MM.1S (cell line): Measurements from ENCODE around the gene NUP210L.

Experiments
- DNase-seq: peaks from one replicate; pipeline ENCODE4 v3.0.0-alpha.2; 2015
- H2AFZ ChIP-seq: fragments of 300-600 bp; sonication (generic); 2 replicates; pipeline ENCODE4 v1.6.0; 2016; ENCODE audit warnings: antibody characterized with exemption, low read length
- H3F3A ChIP-seq: fragments of 300-600 bp; sonication (generic); 2 replicates; pipeline ENCODE4 v1.6.1; 2016; ENCODE audit warnings: mild to moderate bottlenecking, antibody characterized with exemption, low read length, moderate library complexity, mixed read lengths; ENCODE audit not compliant: insufficient read depth
- H3K27ac ChIP-seq: fragments of 300-600 bp; sonication (generic); 2 replicates; pipeline ENCODE4 v1.5.1; 2016; ENCODE audit warnings: mild to moderate bottlenecking, low read length
- H3K27me3 ChIP-seq: fragments of 300-600 bp; sonication (generic); replicated peaks from 2 replicates; pipeline ENCODE4 v1.6.0; 2016; ENCODE audit warnings: low read length; ENCODE audit not compliant: insufficient read depth
- H3K36me3 ChIP-seq: fragments of 300-600 bp; sonication (generic); replicated peaks from 2 replicates; pipeline ENCODE4 v1.6.1; 2016; ENCODE audit warnings: mild to moderate bottlenecking, low read length, mixed read lengths; ENCODE audit not compliant: insufficient read depth
- H3K4me1 ChIP-seq: fragments of 300-600 bp; sonication (generic); 2 replicates; pipeline ENCODE4 v1.6.1; 2016; ENCODE audit warnings: low read length, mixed read lengths
- H3K4me2 ChIP-seq: fragments of 300-600 bp; sonication (generic); 2 replicates; pipeline ENCODE4 v1.6.0; 2016; ENCODE audit warnings: low read depth, low read length
- H3K4me3 ChIP-seq: fragments of 300-600 bp; sonication (generic); 2 replicates; pipeline ENCODE4 v1.5.1; 2016; ENCODE audit warnings: low read length, mixed read lengths
- H3K79me2 ChIP-seq: fragments of 300-600 bp; sonication (generic); 2 replicates; pipeline ENCODE4 v1.6.1; 2016; ENCODE audit warnings: mixed run types, low read length, mixed read lengths
- H3K9ac ChIP-seq: fragments of 300-600 bp; sonication (generic); 2 replicates; pipeline ENCODE4 v1.6.1; 2016; ENCODE audit warnings: low read length, mixed read lengths
- H3K9me2 ChIP-seq: fragments of 300-600 bp; sonication (generic); replicated peaks from 2 replicates; pipeline ENCODE4 v1.6.1; 2016; ENCODE audit warnings: mild to moderate bottlenecking, low read length, mixed read lengths; ENCODE audit not compliant: insufficient read depth
- H3K9me3 ChIP-seq: fragments of 300-600 bp; sonication (generic); replicated peaks from 2 replicates; pipeline ENCODE4 v1.6.1; 2016; ENCODE audit warnings: mild to moderate bottlenecking, low read length, mixed read lengths; ENCODE audit not compliant: insufficient read depth
- H4K20me1 ChIP-seq: fragments of 300-600 bp; sonication (generic); 2 replicates; pipeline ENCODE4 v1.6.1; 2016; ENCODE audit warnings: mild to moderate bottlenecking, low read length, moderate library complexity, mixed read lengths; ENCODE audit not compliant: insufficient read depth
- EZH2 ChIP-seq: fragments of 300-600 bp; sonication (generic); optimal IDR thresholded peaks from 2 replicates; pipeline ENCODE3; 2017; ENCODE audit warnings: low read depth, mild to moderate bottlenecking, antibody characterized with exemption, low read length, mixed read lengths
- EZH2phosphoT487 ChIP-seq: fragments of 300-600 bp; sonication (generic); IDR thresholded peaks from 2 replicates; pipeline ENCODE4 v1.6.1; 2018; ENCODE audit warnings: antibody characterized with exemption, low read length
- TF ChIP-seq, protein P1 (sequence below): fragments of 300-600 bp; sonication (generic); IDR thresholded peaks from 2 replicates; pipeline ENCODE4 v1.5.1; 2016; ENCODE audit warnings: antibody characterized with exemption, low read length, mixed read lengths

Gene NUP210L

DNA sequence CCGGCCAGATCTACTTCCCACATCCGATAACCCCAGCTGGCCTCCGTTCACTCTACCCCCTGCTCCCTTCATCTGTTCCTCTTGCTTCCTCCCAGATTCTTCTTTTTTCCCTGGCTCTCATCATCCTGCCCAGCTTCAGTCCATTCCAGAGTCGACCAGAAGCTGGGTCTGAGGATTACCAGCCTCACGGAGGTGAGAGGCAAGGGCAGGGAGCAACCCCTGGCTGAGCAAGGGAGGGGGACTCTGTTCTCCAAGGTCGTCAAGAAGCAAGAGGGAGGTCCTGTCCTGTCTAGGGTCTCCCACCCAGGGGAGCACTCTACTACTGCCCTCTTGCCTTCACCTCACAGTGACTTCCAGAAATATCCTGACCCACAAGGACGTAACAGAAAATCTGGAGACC lies 181.3 kb downstream of the NUP210L start:
- peaks cover 23% of the 10 kb centered on the region for H3K4me1 ChIP-seq
- no peak overlapping the region for H3K4me2 ChIP-seq
- H3K79me2 ChIP-seq, result peaks cover 23% of the 10 kb centered on the region
- TF ChIP-seq, protein P1, sequence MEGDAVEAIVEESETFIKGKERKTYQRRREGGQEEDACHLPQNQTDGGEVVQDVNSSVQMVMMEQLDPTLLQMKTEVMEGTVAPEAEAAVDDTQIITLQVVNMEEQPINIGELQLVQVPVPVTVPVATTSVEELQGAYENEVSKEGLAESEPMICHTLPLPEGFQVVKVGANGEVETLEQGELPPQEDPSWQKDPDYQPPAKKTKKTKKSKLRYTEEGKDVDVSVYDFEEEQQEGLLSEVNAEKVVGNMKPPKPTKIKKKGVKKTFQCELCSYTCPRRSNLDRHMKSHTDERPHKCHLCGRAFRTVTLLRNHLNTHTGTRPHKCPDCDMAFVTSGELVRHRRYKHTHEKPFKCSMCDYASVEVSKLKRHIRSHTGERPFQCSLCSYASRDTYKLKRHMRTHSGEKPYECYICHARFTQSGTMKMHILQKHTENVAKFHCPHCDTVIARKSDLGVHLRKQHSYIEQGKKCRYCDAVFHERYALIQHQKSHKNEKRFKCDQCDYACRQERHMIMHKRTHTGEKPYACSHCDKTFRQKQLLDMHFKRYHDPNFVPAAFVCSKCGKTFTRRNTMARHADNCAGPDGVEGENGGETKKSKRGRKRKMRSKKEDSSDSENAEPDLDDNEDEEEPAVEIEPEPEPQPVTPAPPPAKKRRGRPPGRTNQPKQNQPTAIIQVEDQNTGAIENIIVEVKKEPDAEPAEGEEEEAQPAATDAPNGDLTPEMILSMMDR, result no peak
- no peak for TF ChIP-seq EZH2phosphoT487
- no peak for TF ChIP-seq EZH2
- no peak overlapping the region for H3K4me3 ChIP-seq
- peaks cover 12% of the 10 kb centered on the region for H3K36me3 ChIP-seq
- peaks cover 11% of the 10 kb centered on the region for H3F3A ChIP-seq
- H3K27ac ChIP-seq, result no peak overlapping the region
- H3K9me3 ChIP-seq, result no peaks in the 10 kb centered on the region
- H3K9ac ChIP-seq, result no peak overlapping the region
- H3K9me2 ChIP-seq, result no peaks in the 10 kb centered on the region
- no peak overlapping the region for H2AFZ ChIP-seq
- H4K20me1 ChIP-seq, result no peaks in the 10 kb centered on the region
- no peak for DNase-seq
- no peaks in the 10 kb centered on the region for H3K27me3 ChIP-seq

DNA sequence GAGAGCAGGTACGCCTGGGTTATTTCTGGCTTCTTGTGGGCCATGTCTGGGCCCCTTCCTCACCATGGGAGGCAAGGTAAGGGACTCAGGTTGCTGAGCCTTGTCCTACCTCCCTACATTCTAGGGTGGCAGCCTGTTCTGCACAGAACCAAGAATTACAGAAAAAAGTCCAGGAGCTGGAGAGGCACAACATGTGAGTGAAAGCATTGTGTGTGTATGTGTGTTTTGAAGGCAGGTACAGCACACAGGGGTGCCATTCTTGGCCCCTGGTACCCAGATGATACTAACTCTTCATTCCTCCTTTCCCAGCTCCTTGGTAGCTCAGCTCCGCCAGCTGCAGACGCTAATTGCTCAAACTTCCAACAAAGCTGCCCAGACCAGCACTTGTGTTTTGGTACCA lies 181.8 kb downstream of the NUP210L start:
- Histone ChIP-seq H3K9me3 (no peaks in the 10 kb centered on the region), H3K4me2 (no peak overlapping the region), H3K9ac (no peak overlapping the region), H3K9me2 (no peaks in the 10 kb centered on the region), H3K36me3 (peaks cover 12% of the 10 kb centered on the region), H3K4me3 (no peak overlapping the region), H3K27ac (no peak overlapping the region), H2AFZ (no peak overlapping the region), H3K79me2 (peaks cover 28% of the 10 kb centered on the region), H3K27me3 (no peaks in the 10 kb centered on the region), H3K4me1 (peaks cover 23% of the 10 kb centered on the region), H3F3A (peaks cover 12% of the 10 kb centered on the region), H4K20me1 (no peaks in the 10 kb centered on the region)
- TF ChIP-seq EZH2 (no peak), EZH2phosphoT487 (no peak)
- TF ChIP-seq, protein P1, result no peak
- DNase-seq, result no peak

DNA sequence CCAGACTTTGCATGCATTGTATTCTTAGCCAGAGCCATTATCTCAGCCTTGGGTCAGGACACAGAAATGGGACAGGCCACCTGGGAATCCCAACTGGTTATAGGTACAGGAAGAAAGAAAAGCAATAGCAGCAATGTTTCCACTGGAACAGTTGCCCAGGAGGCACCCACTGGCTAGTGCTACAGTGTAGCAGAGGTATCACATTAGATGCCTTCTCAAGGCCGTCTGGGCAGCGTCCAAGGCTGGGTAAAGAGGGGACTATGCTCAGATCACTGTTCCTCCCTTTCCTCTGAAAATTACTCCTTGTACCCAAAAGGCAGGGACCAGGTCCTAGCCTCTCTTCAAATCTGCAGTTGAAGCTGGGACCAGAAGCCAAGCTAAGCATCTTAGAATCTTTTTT lies 184.5 kb downstream of the NUP210L start:
- peaks cover 32% of the 10 kb centered on the region for H3F3A ChIP-seq

More for the DNA sequence above, 184.5 kb downstream of the NUP210L start:
- Histone ChIP-seq H3K9me3 (no peaks in the 10 kb centered on the region), H3K27ac (no peak overlapping the region), H3K79me2 (peaks cover 21% of the 10 kb centered on the region), H3K36me3 (peaks cover 12% of the 10 kb centered on the region; the same call in 1 of the 2 replicates), H4K20me1 (no peaks in the 10 kb centered on the region), H3K4me3 (no peak overlapping the region), H2AFZ (no peak overlapping the region), H3K9ac (no peak overlapping the region), H3K4me2 (no peak overlapping the region), H3K4me1 (peaks cover 16% of the 10 kb centered on the region), H3K27me3 (no peaks in the 10 kb centered on the region), H3K9me2 (no peaks in the 10 kb centered on the region)
- no peak for DNase-seq
- TF ChIP-seq, protein P1, result no peak
- TF ChIP-seq EZH2 (no peak), EZH2phosphoT487 (no peak)
